ENCODE measurements around the gene CDC14A.

The CDC14A gene

DNA sequence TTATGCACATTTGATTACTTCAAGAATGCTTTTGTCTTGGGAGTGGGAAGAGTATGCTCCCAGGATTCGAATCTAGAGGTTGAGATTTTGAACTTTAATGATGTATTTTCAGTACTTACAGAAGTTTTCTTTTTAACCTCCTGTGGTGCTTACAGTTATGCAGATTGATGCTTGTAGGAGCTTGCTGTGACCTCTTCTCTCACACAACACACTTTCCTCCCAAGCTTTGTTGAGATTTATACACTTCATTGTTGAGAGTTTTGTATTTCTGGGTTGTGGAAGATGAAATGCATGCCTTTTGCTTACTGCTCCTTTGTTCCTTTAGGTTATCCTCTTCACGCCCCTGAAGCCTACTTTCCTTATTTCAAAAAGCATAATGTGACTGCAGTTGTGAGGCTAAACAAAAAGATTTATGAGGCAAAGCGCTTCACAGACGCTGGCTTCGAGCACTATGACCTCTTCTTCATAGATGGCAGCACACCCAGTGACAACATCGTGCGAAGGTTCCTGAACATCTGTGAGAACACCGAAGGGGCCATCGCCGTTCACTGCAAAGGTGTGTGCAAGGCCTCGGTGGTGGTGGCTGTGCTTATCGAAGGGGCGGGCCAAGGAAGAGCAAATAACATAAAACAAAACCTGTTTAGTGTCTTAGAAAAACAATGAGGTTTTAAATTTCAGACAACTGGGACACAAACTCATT is 110.2 kb downstream of the CDC14A start:
- Histone ChIP-seq H3K9me3 (ENCODE audit: control insufficient read depth, low read length) (no peaks in the 10 kb centered on the region), H2BK15ac (ENCODE audit: low read depth, poor library complexity, severe bottlenecking) (no peak overlapping the region), H2AFZ (ENCODE audit: low read depth, low read length) (no peak overlapping the region), H3K23ac (ENCODE audit: low read length in 2 of 2) (no peak overlapping the region), H3K79me1 (replicated peaks; ENCODE audit: low read length, poor library complexity, severe bottlenecking) (no peaks in the 10 kb centered on the region), H3K4me1 (ENCODE audit: control insufficient read depth, insufficient read depth, low read depth, low read length) (peaks cover 5% of the 10 kb centered on the region), H2BK5ac (ENCODE audit: low read depth, low read length, poor library complexity, severe bottlenecking) (no peak overlapping the region), H4K8ac (ENCODE audit: low read length) (no peak overlapping the region), H3K9ac (ENCODE audit: low read length) (no peak overlapping the region), H3K4ac (ENCODE audit: low read depth in 1 of 2, low read length in 2 of 2) (no peak overlapping the region), H3K27me3 (ENCODE audit: control insufficient read depth in 1 of 2, insufficient read depth in 1 of 2, low read length in 2 of 2) (no peaks in the 10 kb centered on the region), H2BK120ac (ENCODE audit: low read depth, low read length) (no peak overlapping the region), H3K14ac (ENCODE audit: low read length in 2 of 2) (no peak overlapping the region), H2BK12ac (ENCODE audit: low read length in 2 of 2) (no peak overlapping the region), H3K18ac (ENCODE audit: low read depth in 1 of 2, low read length in 2 of 2) (no peak overlapping the region), H2AK5ac (ENCODE audit: low read length, severe bottlenecking) (no peak overlapping the region), H3K36me3 (ENCODE audit: control insufficient read depth in 1 of 2, insufficient read depth in 2 of 2, low read depth in 1 of 2, low read length in 2 of 2) (no peaks in the 10 kb centered on the region), H3K4me2 (ENCODE audit: low read length, poor library complexity, severe bottlenecking) (no peak overlapping the region), H3K4me3 (ENCODE audit: insufficient read depth in 1 of 2, low read depth in 1 of 2, low read length in 2 of 2) (no peak overlapping the region), H4K91ac (ENCODE audit: low read length) (no peak overlapping the region), H3K27ac (ENCODE audit: low read length, poor library complexity, severe bottlenecking) (no peak overlapping the region)
- 73% methylated on average over 9 of the region's 13 CpGs for WGBS
- DNase-seq, result no peak

- Histone ChIP-seq H3K27me3 (ENCODE audit: control insufficient read depth in 1 of 2, insufficient read depth in 1 of 2, low read length in 2 of 2) (no peaks in the 10 kb centered on the region), H3K27ac (ENCODE audit: low read length, poor library complexity, severe bottlenecking) (no peak overlapping the region), H3K4me1 (ENCODE audit: control insufficient read depth, insufficient read depth, low read depth, low read length) (peaks cover 5% of the 10 kb centered on the region), H3K18ac (ENCODE audit: low read depth in 1 of 2, low read length in 2 of 2) (no peak overlapping the region), H2BK15ac (ENCODE audit: low read depth, poor library complexity, severe bottlenecking) (no peak overlapping the region), H3K23ac (ENCODE audit: low read length in 2 of 2) (no peak overlapping the region), H3K4ac (ENCODE audit: low read depth in 1 of 2, low read length in 2 of 2) (no peak overlapping the region), H2BK120ac (ENCODE audit: low read depth, low read length) (no peak overlapping the region), H3K9ac (ENCODE audit: low read length) (no peak overlapping the region), H3K14ac (ENCODE audit: low read length in 2 of 2) (peak overlapping the region in 1 of 2 experiments; percentile 9), H3K36me3 (ENCODE audit: control insufficient read depth in 1 of 2, insufficient read depth in 2 of 2, low read depth in 1 of 2, low read length in 2 of 2) (no peaks in the 10 kb centered on the region), H3K9me3 (ENCODE audit: control insufficient read depth, low read length) (no peaks in the 10 kb centered on the region), H4K91ac (ENCODE audit: low read length) (no peak overlapping the region), H2BK5ac (ENCODE audit: low read depth, low read length, poor library complexity, severe bottlenecking) (peak overlapping the region; percentile 31), H2AFZ (ENCODE audit: low read depth, low read length) (no peak overlapping the region), H3K79me1 (replicated peaks; ENCODE audit: low read length, poor library complexity, severe bottlenecking) (no peaks in the 10 kb centered on the region), H2BK12ac (ENCODE audit: low read length in 2 of 2) (no peak overlapping the region), H2AK5ac (ENCODE audit: low read length, severe bottlenecking) (no peak overlapping the region), H4K8ac (ENCODE audit: low read length) (no peak overlapping the region), H3K4me3 (ENCODE audit: insufficient read depth in 1 of 2, low read depth in 1 of 2, low read length in 2 of 2) (no peak overlapping the region), H3K4me2 (ENCODE audit: low read length, poor library complexity, severe bottlenecking) (no peak overlapping the region)
- WGBS, result 38% methylated on average over 9 of the region's 10 CpGs
- peak; percentile 64 for DNase-seq
Observed at GRCh38 chr1:100463791-100464424, 111.6 kb downstream of the CDC14A start.

DNA sequence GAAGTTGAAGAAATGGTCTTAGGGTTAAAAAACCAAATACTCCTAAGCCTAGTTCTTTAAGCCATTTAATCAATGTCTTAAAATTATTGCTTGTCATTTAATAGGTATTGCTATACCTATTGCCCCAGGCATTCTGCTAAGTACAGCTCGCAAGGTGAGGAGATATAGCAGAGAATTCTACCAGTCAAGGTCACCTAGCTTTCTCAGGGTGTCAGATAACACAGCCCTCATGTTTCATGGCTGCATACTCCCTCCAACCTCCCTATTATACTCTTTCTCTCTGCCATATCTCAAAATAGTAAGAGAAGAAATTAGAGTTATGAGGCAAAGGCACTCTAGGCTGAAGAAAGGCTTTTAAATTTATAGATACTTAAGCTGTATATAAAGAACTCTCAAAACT is 117.3 kb downstream of the CDC14A start:
- Histone ChIP-seq H3K9ac (ENCODE audit: low read length) (no peak overlapping the region), H3K27me3 (ENCODE audit: control insufficient read depth in 1 of 2, insufficient read depth in 1 of 2, low read length in 2 of 2) (no peaks in the 10 kb centered on the region), H2BK120ac (ENCODE audit: low read depth, low read length) (no peak overlapping the region), H3K4me1 (ENCODE audit: control insufficient read depth, insufficient read depth, low read depth, low read length) (no peaks in the 10 kb centered on the region), H3K4me2 (ENCODE audit: low read length, poor library complexity, severe bottlenecking) (no peak overlapping the region), H2BK12ac (ENCODE audit: low read length in 2 of 2) (no peak overlapping the region), H3K79me1 (replicated peaks; ENCODE audit: low read length, poor library complexity, severe bottlenecking) (no peaks in the 10 kb centered on the region), H3K4ac (ENCODE audit: low read depth in 1 of 2, low read length in 2 of 2) (no peak overlapping the region), H2AFZ (ENCODE audit: low read depth, low read length) (no peak overlapping the region), H3K4me3 (ENCODE audit: insufficient read depth in 1 of 2, low read depth in 1 of 2, low read length in 2 of 2) (no peak overlapping the region), H3K23ac (ENCODE audit: low read length in 2 of 2) (no peak overlapping the region), H3K18ac (ENCODE audit: low read depth in 1 of 2, low read length in 2 of 2) (no peak overlapping the region), H3K36me3 (ENCODE audit: control insufficient read depth in 1 of 2, insufficient read depth in 2 of 2, low read depth in 1 of 2, low read length in 2 of 2) (no peaks in the 10 kb centered on the region), H2BK15ac (ENCODE audit: low read depth, poor library complexity, severe bottlenecking) (no peak overlapping the region), H2AK5ac (ENCODE audit: low read length, severe bottlenecking) (no peak overlapping the region), H3K27ac (ENCODE audit: low read length, poor library complexity, severe bottlenecking) (no peak overlapping the region), H4K8ac (ENCODE audit: low read length) (no peak overlapping the region), H2BK5ac (ENCODE audit: low read depth, low read length, poor library complexity, severe bottlenecking) (no peak overlapping the region), H3K9me3 (ENCODE audit: control insufficient read depth, low read length) (no peaks in the 10 kb centered on the region), H3K14ac (ENCODE audit: low read length in 2 of 2) (no peak overlapping the region), H4K91ac (ENCODE audit: low read length) (no peak overlapping the region)
- DNase-seq, result no peak
- WGBS, result 100% methylated on average over 1 of the region's 1 CpG

- no peaks in the 10 kb centered on the region for H3K4me1 ChIP-seq (ENCODE audit: control insufficient read depth, insufficient read depth, low read depth, low read length)
- H4K8ac ChIP-seq (ENCODE audit: low read length), result no peak overlapping the region
- no peak overlapping the region for H2BK120ac ChIP-seq (ENCODE audit: low read depth, low read length)
- H2AFZ ChIP-seq (ENCODE audit: low read depth, low read length), result no peak overlapping the region
- no peak overlapping the region for H2AK5ac ChIP-seq (ENCODE audit: low read length, severe bottlenecking)
- H3K9ac ChIP-seq (ENCODE audit: low read length), result no peak overlapping the region
- no peak overlapping the region for H3K4me3 ChIP-seq (ENCODE audit: insufficient read depth in 1 of 2, low read depth in 1 of 2, low read length in 2 of 2)
- H3K27ac ChIP-seq (ENCODE audit: low read length, poor library complexity, severe bottlenecking), result no peak overlapping the region
- no peak overlapping the region for H3K4me2 ChIP-seq (ENCODE audit: low read length, poor library complexity, severe bottlenecking)
- H3K27me3 ChIP-seq (ENCODE audit: control insufficient read depth in 1 of 2, insufficient read depth in 1 of 2, low read length in 2 of 2), result no peaks in the 10 kb centered on the region
- no peaks in the 10 kb centered on the region for H3K36me3 ChIP-seq (ENCODE audit: control insufficient read depth in 1 of 2, insufficient read depth in 2 of 2, low read depth in 1 of 2, low read length in 2 of 2)
- H2BK12ac ChIP-seq (ENCODE audit: low read length in 2 of 2), result no peak overlapping the region
- DNase-seq, result no peak
- no peak overlapping the region for H4K91ac ChIP-seq (ENCODE audit: low read length)
- H2BK5ac ChIP-seq (ENCODE audit: low read depth, low read length, poor library complexity, severe bottlenecking), result no peak overlapping the region
- no peak overlapping the region for H3K23ac ChIP-seq (ENCODE audit: low read length in 2 of 2)
- H3K14ac ChIP-seq (ENCODE audit: low read length in 2 of 2), result no peak overlapping the region
- no peak overlapping the region for H3K4ac ChIP-seq (ENCODE audit: low read depth in 1 of 2, low read length in 2 of 2)
- no peaks in the 10 kb centered on the region for H3K9me3 ChIP-seq (ENCODE audit: control insufficient read depth, low read length)
- no peak overlapping the region for H2BK15ac ChIP-seq (ENCODE audit: low read depth, poor library complexity, severe bottlenecking)
- no peak overlapping the region for H3K18ac ChIP-seq (ENCODE audit: low read depth in 1 of 2, low read length in 2 of 2)
- peaks cover 3% of the 10 kb centered on the region for H3K79me1 ChIP-seq (replicated peaks; ENCODE audit: low read length, poor library complexity, severe bottlenecking)
Observed at GRCh38 chr1:100474834-100475233, 122.5 kb downstream of the CDC14A start.
